ENCODE measurements around the gene BDKRB1. TPM values are rescaled to one million over a fixed set of nuclear protein-coding genes. Genes with fewer than 3 reads are reported as not detected.

The BDKRB1 gene
- total RNA-seq, 6 experiments from 2014 or later: 0.31 TPM; not detected in 5

DNA sequence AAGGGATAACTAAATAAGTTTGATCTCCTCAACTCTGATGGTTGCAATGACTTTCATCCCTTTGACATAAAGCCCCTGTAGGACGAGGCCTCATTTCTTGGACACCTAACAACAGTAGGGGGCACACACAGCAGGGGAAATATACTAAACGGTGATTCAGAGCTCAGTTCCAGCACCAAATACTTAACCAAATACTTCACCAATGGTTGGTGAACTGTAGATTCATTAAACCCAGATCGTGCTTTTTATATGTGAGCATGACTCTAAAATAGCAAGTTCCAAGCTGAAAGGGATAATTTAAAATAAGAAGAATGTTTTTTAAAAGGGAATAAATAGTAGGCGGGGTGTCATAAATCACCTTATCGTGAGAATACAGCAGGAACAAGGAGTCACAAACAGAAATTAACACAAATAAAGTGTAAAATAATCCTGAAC lies 53.9 kb downstream of the BDKRB1 start:
- TF ChIP-seq CTCF (IDR thresholded peaks at IDR 0.05): no peak
- no peak for TF ChIP-seq POLR2A (IDR thresholded peaks at IDR 0.05)
- Histone ChIP-seq H3K4me1 (peaks cover 0 to 28% (median 10%) of the 10 kb centered on the region in 4 donors), H3K27ac (peak overlapping the region; percentile 49 to 77 (median 64)), H3K36me3 (peaks cover 0 to 27% (median 9%) of the 10 kb centered on the region in 4 donors), H3K4me3 (no peak overlapping the region), H3K27me3 (no peaks in the 10 kb centered on the region), H3K9me3 (no peaks in the 10 kb centered on the region)
- WGBS (ENCODE audit: insufficient coverage, low coverage, low lambda C conversion rate, missing lambda C conversion rate): 57% methylated on average over 4 of the region's 5 CpGs
- DNase-seq (no peak), ATAC-seq (peak in 3 of 4 donors; percentile 4 to 31 (median 5))
- intact Hi-C loops (cut with DNase I): no loop called here

- intact Hi-C loops (cut with DNase I): no loop called here
- 92% methylated on average over 6 of the region's 6 CpGs for WGBS (ENCODE audit: insufficient coverage, low coverage, low lambda C conversion rate, missing lambda C conversion rate)
- H3K4me1 ChIP-seq: peaks cover 0 to 28% (median 10%) of the 10 kb centered on the region in 4 donors
- H3K4me3 ChIP-seq: no peak overlapping the region
- DNase-seq (no peak), ATAC-seq (no peak)
- H3K27me3 ChIP-seq: no peaks in the 10 kb centered on the region
- TF ChIP-seq CTCF (IDR thresholded peaks at IDR 0.05): no peak
- no peak for TF ChIP-seq POLR2A (IDR thresholded peaks at IDR 0.05)
- peak overlapping the region in 2 of 3 donors; percentile 64 to 77 for H3K27ac ChIP-seq
- H3K9me3 ChIP-seq: no peaks in the 10 kb centered on the region
- H3K36me3 ChIP-seq: peaks cover 0 to 26% (median 11%) of the 10 kb centered on the region in 4 donors
These were observed 54.9 kb downstream of the BDKRB1 start for GRCh38 chr14:96310906-96311305.

Small RNAs within 50 kb of the gene (small RNA-seq; reads per million reads assigned to genes)
- 0 reads per million in 2 experiments for gene CKS1BP1

Other genes starting within 250 kb of the BDKRB1 start
- 1 to 10 TPM; 1.7 to 6.9 (median 3.3) TPM for gene C14orf132, start 216.8 kb upstream of the BDKRB1 start, total RNA-seq
- gene BDKRB2, start 51.4 kb upstream of the BDKRB1 start, total RNA-seq: under 1 TPM; 0.07 to 0.60 (median 0.22) TPM
- gene ATG2B, start 107.1 kb downstream of the BDKRB1 start, total RNA-seq: 10 to 100 TPM; 13.9 to 24.4 (median 16.3) TPM
- 10 to 100 TPM in 5 of 6 experiments, 1 to 10 TPM in 1; 7.4 to 25.2 (median 15.5) TPM for gene GSKIP, start 107.3 kb downstream of the BDKRB1 start, total RNA-seq
- 1 to 10 TPM in 2 of 6 experiments, under 1 TPM in 4; 0.31 to 1.9 (median 0.85) TPM for gene AK7, start 135.9 kb downstream of the BDKRB1 start, total RNA-seq
- 100 to 1,000 TPM in 1 of 6 experiments, 10 to 100 TPM in 5; 68.0 to 102 (median 88.1) TPM for gene PAPOLA, start 246.2 kb downstream of the BDKRB1 start, total RNA-seq